Fibroblast of lung (primary cell): Measurements from ENCODE around the gene MEF2D.

Experiments used
- EZH2 ChIP-seq: IDR thresholded peaks from 2 replicates; pipeline ENCODE4 v1.5.1; 2012; ENCODE audit warnings: low read length, control low read depth, mild to moderate bottlenecking; ENCODE audit errors: missing control alignments
- TF ChIP-seq, protein P1 (sequence below), 2 donors: IDR thresholded peaks in 1 of 2; conservative IDR thresholded peaks in 1 of 2; 1 replicate in 1 of 2; 2 replicates in 1 of 2; pipeline ENCODE4 v1.5.1; 2011 to 2012; ENCODE audit warnings: low read length in 2 of 2, control low read depth in 1 of 2, inconsistent platforms in 1 of 2, low read depth in 1 of 2, mild to moderate bottlenecking in 1 of 2

- TF ChIP-seq, protein P1, sequence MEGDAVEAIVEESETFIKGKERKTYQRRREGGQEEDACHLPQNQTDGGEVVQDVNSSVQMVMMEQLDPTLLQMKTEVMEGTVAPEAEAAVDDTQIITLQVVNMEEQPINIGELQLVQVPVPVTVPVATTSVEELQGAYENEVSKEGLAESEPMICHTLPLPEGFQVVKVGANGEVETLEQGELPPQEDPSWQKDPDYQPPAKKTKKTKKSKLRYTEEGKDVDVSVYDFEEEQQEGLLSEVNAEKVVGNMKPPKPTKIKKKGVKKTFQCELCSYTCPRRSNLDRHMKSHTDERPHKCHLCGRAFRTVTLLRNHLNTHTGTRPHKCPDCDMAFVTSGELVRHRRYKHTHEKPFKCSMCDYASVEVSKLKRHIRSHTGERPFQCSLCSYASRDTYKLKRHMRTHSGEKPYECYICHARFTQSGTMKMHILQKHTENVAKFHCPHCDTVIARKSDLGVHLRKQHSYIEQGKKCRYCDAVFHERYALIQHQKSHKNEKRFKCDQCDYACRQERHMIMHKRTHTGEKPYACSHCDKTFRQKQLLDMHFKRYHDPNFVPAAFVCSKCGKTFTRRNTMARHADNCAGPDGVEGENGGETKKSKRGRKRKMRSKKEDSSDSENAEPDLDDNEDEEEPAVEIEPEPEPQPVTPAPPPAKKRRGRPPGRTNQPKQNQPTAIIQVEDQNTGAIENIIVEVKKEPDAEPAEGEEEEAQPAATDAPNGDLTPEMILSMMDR (conservative IDR thresholded peaks at IDR 0.05 in 1 of 2, IDR thresholded peaks at IDR 0.05 in 1 of 2; ENCODE audit: low read depth in 1 of 2, low read length in 2 of 2) = no peak
- TF ChIP-seq EZH2 = no peak
Measured at GRCh38 chr1:156504821-156505678, 4.5 kb upstream of the MEF2D start.
